Measurements from ENCODE around the gene ADM5. TPM values are rescaled to one million over a fixed set of nuclear protein-coding genes. Genes with fewer than 3 reads are reported as not detected.

Gene ADM5, protein sequence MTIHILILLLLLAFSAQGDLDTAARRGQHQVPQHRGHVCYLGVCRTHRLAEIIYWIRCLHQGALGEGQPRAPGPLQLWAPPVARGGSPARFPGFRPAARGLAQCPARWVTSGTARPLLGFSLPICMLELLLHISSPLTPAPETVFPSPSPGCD
- total RNA-seq (2014; rRNA removed; shearing (Covaris generic)) = 0.08 and 1.4 TPM in 2 replicates

DNA sequence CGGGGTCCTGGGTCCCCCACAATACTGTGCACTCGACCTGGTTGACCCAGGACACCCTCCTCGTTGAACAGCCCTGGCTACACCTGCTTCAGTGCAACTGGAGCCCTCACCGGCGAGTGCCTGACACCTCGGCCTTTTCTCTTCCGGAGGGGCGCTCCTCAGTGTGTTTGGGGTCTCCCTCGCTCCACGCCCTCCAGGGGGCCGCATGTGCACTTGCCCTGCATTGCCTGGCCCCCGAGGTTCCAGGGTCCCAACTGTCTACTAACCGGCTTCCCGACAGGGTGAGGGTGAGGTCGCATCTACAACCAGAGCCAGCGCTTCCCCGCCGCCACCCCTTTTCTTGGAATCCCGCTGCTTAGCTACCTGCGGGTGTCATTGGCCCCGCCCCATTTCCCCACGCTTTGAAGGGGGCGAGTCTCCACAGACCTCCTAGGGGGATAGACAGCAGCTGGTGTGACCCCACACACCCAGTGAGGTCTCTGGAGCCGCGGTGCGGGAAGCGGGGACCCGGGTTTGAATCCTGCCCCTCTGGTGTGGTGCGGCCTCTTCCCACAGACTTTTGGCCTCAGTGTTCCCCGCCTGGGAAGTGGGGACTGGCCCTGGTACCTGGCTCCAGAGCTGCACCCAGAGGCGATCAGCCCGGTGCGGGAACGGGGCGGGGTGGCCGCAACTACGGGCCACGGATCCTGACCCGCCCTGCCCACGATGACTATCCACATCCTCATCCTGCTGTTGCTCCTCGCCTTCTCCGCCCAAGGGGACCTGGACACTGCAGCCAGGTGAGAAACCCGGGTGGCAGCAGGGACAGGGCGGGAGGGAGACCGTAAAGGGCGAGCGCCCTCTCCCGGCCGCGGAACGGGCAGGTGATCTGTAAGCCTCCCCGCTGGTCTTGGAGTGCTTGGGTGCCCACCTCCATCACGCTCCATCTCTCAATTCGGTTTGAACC, at the start of gene ADM5:
Gene ADM5, plus strand, starts transcription at position 462 of the 946 bp plus-strand sequence. Its CDS starts 244 bp downstream, at position 706.
- DNase-seq (ENCODE audit: low spot score) = no peak

DNA sequence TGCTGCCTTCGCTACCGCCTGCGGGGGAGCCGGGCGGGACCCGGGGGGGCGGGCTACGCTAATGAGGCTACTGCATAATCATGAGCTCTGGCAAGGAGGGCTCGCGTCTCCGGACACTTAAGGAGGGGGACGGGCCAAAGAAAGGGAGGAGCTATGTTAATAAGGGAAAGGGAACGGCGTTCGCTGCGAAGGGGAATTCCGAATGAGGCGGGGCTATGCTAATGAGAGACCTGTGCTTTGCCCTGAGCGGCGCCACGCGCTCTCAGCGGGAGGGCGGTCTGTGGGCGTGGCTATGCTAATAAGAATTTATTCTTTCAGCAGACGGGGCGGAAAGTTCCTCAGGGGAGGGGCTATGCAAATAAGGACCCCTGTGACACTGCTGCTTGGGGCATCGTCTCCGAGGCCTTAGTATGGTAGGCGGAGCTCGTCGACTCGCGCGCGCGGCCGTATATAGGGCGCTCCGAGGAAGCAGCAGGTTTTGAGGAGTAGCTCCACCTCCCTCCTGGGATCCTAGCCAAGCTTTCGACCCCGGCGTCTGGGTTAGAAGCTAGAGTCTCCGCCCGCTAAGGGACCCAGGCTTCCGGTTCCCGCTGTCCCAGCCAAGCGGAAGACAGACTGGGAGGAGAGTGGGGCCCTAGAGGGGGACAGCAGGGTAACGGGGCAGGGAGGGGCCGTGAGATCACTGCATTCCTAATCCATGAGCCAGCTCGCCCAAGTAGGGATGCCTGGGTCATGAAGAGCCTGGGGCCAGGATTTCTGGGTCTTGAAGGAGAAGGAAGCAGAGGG, 49.1 kb upstream of the ADM5 start, which contains the start of gene RRAS:
Gene RRAS, minus strand, starts transcription at position 31 of the 786 bp plus-strand sequence. CDS start 45 bp downstream, outside the sequence.
- DNase-seq (ENCODE audit: low spot score) = peak; percentile 100

DNA sequence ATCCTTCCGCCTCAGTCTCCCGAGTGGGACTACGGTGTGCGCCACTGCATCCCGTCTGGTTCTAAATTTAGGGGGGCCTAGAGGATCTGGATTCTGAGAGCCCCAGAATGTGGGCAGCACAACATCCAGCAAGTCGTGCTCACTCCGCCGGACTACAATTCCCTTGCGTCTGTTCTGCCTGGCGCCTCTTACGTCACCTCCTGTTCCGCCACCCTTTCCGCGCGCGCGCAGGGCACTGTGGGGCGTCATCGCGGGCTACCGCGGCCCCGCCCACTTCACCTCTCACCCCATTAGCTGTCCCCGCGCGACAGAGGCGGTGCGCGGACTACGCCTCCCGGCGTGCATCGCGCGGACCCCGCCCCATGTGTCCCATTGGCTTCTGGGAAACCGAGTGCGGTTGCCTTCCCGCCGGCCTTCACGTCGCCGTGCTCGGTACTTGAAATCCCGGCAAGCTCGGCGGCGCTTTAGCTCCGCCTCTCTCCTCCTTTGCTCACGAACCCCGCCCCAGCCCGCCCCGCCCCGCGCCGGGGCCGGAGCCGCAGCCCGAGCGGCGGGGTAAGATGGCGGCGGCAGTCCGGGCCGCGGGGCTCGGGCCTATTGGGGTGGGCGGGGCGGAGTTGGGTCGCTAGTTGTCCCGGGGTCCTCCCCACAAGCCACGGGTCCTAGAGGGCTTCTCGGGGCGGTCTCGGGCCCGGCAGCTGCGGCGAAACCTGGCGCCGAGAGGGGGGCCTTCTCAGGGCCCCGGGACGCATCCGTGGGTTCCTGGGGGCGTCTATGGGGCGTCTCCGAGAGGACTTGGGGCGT, 47.5 kb upstream of the ADM5 start, which contains the start of gene SCAF1:
Gene SCAF1, plus strand, starts transcription at position 522 of the 804 bp plus-strand sequence. CDS start 2,818 bp downstream, outside the sequence.
- peak; percentile 99 for DNase-seq (ENCODE audit: low spot score)

DNA sequence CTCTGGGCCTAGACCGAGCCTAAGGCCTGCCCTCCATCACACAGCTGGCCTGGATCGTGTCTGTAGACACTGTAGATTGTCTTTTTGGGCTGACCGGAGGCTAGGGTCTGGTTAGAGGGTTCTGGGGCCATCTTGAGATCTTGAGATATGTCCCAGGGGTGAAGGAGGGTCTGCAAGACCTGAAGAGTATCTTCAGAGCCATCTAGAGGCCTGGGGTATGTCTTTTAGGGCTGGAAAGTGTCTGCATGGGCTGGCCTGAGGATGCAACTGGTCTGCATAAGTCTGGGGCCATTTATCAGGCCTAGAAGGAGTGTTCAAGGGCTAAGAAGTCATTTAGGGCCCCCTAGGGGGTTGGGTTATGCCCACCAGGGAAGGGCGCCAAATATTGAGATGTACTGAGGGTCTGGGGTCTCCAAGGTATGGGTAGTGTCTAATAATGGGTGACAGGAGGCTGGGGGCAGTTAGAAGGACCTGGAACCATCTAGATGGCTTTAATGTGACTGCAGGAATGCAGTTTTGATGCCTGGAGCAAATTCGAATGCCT, 46.8 kb upstream of the ADM5 start:
- no peak for DNase-seq (ENCODE audit: low spot score)

DNA sequence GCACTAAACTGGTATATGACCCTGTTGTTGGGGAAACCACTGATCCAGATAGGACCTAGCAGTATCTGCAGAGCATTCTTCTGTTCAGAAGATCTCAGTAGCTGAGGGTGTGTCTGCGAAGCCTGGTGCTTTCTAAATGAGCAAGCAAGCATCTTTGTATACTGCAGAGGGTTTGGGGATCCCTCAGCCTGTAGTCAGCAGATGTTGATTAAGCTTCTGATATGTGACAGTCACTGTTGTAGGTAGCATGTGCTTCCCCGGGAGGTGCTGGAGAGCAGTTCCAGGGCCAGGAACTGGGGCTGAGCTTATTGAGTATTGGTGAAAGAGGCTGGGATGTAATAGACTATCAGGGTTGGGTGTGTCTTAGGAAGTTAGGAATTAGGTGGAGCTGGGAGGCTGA, 45.9 kb upstream of the ADM5 start:
- no peak for DNase-seq (ENCODE audit: low spot score)

DNA sequence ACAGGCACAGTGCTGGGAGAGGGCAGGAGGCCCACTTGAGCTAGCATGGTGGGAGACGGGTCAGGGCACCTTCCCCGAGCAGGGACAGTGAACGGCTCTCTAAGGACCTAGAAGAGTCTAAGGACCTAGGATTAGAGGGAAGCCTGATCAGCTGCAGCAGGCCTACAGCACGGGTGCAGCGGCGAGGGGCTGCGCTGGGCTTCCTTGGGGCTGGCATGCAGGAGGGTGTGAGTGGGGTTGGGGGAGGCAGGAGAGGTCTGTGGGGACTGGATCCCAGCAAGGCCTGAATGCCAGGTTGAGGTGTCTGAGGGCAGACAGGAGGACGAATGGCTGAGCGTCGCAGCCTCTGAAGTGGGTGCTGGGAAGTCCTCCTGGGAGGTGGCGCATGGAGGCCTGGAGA, 43.8 kb upstream of the ADM5 start:
- no peak for DNase-seq (ENCODE audit: low spot score)

DNA sequence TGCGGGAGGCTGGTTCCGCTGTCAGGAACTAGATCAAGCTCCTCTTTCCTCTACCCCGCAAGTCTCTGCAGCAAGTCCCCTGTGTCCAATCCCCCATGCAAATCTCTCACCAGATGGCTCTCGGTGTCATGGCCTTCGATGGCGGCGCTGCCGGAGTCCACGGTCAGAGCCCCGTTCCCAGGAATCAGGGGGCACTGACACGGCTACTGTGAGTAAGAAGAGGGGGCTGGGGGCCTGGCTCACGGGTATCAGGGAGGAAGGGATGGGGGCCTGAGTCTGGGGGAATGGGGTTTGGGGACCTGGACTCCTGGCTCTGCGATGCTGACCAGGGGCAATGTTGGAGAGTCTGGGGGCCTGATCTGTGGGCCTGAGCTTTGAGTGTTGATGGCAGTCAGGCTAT, 43.4 kb upstream of the ADM5 start:
- DNase-seq (ENCODE audit: low spot score) = no peak

DNA sequence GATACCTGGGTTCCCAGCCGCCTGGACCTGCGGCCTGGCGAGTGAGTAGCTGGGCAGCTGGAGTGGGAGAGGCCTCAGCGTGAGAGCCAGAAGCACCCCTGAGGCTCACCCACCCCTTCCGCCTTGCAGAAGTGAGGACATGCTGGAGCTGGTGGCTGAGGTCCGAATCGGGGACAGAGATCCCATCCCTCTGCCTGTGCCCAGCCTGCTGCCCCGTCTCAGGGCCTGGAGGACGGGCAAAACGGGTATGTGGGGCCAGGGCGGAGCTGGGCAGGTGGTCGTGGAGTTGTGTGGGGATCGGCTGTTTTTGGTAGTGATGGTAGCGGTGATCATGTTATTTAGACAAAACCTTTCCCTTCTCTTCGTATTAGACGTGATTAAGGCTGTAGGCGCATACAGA, 42.8 kb upstream of the ADM5 start:
- no peak for DNase-seq (ENCODE audit: low spot score)

DNA sequence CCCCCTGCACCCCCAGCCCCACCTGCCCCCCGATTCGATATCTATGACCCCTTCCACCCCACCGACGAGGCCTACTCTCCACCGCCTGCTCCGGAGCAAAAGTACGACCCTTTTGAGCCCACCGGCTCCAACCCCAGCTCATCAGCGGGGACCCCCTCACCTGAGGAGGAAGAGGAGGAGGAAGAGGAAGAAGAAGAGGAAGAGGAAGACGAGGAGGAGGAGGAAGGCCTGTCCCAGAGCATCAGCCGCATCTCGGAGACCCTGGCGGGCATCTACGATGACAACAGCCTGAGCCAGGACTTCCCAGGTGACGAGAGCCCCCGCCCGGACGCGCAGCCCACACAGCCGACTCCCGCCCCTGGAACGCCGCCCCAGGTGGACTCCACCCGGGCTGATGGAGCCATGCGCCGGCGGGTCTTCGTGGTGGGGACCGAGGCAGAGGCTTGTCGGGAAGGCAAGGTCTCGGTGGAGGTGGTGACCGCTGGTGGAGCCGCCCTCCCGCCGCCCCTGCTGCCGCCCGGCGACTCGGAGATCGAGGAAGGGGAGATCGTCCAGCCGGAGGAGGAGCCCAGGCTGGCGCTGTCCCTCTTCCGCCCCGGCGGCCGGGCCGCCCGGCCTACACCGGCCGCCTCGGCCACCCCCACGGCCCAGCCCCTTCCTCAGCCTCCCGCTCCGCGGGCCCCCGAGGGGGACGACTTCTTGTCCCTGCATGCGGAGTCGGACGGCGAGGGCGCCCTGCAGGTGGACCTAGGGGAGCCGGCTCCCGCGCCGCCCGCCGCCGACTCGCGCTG, 38.2 kb upstream of the ADM5 start:
- DNase-seq (ENCODE audit: low spot score) = no peak

DNA sequence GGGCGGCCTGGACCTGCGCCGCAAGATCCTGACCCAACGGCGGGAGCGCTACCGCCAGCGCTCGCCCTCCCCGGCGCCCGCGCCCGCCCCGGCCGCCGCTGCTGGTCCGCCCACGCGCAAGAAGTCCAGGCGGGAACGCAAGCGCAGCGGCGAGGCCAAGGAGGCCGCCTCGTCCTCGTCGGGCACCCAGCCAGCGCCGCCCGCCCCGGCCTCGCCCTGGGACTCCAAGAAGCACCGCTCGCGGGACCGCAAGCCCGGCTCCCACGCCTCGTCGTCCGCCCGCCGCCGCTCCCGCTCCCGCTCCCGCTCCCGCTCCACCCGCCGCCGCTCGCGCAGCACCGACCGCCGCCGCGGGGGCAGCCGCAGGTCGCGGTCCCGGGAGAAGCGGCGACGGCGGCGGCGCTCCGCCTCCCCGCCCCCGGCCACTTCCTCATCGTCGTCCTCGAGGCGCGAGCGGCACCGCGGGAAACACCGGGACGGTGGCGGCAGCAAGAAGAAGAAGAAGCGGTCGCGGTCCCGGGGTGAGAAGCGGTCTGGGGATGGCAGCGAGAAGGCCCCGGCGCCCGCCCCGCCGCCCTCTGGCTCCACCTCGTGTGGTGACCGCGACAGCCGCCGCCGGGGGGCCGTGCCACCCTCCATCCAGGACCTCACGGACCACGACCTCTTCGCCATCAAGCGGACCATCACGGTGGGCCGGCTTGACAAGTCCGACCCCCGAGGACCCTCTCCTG, 37.4 kb upstream of the ADM5 start:
- no peak for DNase-seq (ENCODE audit: low spot score)

DNA sequence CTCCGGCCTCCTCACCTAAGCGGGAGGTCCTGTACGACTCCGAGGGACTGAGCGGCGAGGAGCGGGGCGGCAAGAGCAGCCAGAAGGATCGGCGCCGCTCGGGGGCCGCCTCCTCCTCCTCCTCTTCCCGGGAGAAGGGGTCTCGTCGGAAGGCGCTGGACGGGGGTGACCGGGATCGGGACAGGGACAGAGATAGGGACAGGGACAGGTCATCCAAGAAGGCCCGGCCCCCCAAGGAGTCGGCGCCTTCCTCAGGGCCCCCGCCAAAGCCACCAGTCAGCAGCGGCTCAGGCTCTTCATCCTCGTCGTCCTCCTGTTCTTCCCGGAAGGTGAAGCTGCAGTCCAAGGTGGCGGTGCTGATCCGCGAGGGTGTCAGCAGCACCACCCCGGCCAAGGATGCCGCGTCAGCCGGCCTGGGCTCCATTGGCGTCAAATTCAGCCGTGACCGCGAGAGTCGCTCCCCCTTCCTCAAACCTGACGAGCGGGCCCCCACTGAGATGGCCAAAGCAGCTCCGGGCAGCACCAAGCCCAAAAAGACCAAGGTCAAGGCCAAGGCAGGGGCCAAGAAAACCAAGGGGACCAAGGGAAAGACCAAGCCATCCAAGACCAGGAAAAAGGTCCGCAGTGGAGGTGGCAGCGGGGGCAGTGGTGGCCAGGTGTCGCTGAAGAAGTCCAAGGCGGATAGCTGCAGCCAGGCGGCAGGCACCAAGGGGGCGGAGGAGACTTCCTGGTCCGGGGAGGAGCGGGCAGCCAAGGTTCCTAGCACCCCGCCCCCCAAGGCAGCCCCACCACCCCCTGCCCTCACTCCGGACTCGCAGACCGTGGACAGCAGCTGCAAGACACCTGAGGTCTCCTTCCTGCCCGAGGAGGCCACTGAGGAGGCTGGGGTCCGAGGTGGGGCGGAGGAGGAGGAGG, 36.6 kb upstream of the ADM5 start:
- no peak for DNase-seq (ENCODE audit: low spot score)

DNA sequence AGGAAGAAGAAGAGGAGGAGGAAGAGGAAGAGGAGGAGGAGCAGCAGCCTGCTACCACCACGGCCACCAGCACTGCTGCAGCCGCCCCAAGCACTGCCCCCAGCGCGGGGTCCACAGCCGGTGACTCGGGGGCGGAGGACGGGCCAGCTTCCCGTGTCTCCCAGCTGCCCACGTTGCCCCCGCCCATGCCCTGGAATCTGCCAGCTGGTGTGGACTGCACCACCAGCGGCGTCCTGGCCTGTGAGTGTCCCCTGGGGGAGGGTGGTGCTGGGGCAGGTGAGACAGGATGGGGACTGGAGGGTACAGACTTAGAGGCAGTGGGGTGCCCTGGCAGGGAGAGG, 36.0 kb upstream of the ADM5 start:
- DNase-seq (ENCODE audit: low spot score) = no peak

DNA sequence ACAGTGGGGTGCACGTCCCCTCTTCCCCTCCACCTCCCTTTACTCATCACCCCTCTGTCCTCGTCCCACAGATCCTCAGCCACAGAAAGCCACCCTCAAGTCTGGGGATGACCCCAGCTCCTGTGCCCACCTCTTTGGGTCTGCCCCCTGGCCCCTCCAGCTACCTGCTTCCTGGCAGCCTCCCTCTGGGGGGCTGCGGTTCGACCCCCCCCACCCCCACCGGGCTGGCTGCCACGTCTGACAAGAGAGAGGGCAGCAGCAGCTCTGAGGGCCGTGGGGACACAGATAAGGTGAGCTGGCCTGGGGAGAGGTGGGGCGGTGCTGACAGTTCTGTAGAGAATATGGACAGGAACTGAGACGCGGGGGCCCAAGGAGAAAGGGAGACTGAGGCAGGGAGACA, 34.8 kb upstream of the ADM5 start:
- no peak for DNase-seq (ENCODE audit: low spot score)

DNA sequence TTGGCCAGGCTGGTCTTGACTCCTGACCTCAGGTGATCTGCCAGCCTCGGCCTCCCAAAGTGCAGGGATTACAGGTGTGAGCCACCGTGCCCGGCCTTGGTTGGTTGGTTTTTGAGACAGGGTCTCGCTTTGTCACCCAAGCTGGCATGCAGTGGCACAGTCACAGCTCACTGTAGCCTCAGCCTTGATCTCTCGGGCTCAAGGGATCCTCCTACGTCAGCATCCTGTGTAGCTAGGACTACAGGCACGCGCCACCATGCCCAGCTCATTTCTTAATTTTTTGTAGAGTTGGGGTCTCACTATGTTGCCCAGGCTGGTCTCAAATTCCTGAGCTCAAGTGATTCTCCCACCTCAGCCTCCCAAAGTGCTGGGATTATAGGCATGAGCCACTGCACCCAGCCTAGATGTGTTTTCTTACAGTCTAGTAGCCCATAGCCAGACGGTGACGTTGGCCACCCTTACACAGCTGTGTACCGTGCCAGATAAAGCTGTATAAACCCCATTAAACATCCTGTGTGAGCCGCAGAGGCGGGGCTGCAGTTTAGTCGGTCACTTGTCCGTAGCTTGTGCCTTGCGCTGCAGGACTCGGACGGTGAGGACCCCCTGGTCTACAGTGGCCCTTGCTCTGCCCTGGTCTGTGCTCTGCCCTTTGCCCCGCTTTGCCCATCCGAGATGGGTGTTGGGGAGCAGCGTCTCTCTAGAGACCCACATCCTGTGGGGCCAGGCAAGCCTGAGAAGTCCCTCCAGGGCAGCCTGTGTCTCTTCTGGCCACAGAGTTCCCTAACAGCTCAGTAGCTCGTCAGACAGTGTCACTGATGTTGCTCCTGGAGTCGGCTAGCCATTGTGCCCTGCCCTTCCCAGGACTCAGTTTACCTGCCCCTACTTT, 33.6 kb upstream of the ADM5 start:
- DNase-seq (ENCODE audit: low spot score) = no peak

DNA sequence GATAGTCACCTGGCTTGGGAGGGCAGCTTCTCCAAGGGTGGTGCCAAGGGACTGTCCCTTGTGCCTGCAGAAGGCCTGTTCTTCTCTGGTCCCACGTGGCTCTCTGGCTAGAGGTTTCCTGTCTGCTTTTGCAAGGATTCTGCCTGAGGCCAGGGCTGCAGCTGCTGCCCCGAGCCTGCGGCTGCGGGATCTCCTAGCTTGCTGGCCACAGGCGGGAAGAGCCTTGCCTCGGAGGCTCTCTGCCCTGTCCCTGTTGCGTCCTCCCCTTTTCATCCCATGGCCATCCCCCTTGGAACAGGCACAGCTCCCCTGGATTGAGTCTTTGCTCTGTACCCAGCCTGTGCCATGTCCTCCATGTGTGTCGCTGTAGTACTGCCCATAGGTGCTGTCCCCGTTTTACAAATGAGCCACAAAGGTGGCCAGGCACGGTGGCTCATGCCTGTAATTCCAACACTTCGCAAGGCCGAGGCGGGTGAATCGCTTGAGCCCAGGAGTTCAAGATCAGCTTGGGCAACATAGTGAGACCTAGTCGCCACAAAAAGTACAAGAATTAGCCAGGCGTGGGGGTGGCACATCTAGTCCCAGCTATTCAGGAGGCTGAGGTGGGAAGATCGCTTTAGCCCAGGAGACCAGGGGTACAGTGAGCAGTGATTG, 32.8 kb upstream of the ADM5 start:
- DNase-seq (ENCODE audit: low spot score) = no peak

DNA sequence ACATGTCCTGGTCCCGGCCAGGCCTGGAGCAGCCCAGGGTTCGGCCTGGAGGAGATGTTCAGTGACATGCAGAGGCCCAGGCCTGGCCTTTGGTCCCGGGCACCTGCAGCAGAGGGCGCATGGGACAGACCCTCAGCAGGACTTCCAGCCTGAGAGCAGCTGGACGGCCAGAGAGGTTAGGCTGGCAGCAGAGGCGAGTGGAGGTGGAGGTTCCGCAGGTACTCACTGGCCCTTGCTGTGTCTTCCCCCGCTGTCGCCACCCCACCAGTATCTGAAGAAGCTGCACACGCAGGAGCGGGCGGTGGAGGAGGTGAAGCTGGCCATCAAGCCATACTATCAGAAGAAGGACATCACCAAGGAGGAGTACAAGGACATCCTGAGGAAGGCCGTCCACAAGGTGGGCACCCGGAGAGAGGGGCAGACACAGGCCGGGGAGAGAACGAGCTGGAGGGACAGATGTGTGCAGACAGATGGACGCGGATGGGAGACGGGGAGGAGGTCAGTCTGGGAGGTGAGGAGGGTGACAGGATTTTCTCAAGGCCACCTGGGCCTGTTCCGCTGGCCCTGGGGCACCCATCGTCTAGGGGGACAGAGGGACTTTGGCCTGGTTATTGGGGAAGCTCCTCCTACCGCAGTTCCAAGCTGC, 31.8 kb upstream of the ADM5 start:
- no peak for DNase-seq (ENCODE audit: low spot score)

Measured in H4 (cell line).